Lower lobe of right lung (tissue), 2 donors: Measurements from ENCODE around the gene DSG2. TPM values are rescaled to one million over a fixed set of nuclear protein-coding genes. Genes with fewer than 3 reads are reported as not detected.

Experiments
- ATAC-seq, 2 donors: fragments of 200-7000 bp; cut with Tn5 transposase; one replicate each; pipeline ENCODE4 v1.9.1; 2020 to 2022; ENCODE audit warnings: mild to moderate bottlenecking in 2 of 2, moderate library complexity in 2 of 2
- DNase-seq: peaks from one replicate; pipeline ENCODE4 v3.0.0-alpha.2; 2020
- H3K27ac ChIP-seq: fragments of 200-600 bp; one replicate; pipeline ENCODE4 v1.8.0; 2022
- H3K27me3 ChIP-seq: fragments of 200-600 bp; one replicate; pipeline ENCODE4 v1.8.0; 2022; ENCODE audit warnings: low read depth
- H3K36me3 ChIP-seq: fragments of 200-600 bp; one replicate; pipeline ENCODE4 v1.8.0; 2022; ENCODE audit warnings: mild to moderate bottlenecking
- H3K4me1 ChIP-seq: fragments of 200-600 bp; one replicate; pipeline ENCODE4 v1.8.0; 2022
- H3K4me3 ChIP-seq: fragments of 200-600 bp; one replicate; pipeline ENCODE4 v1.8.0; 2022; ENCODE audit warnings: mild to moderate bottlenecking
- H3K9me3 ChIP-seq: fragments of 200-600 bp; one replicate; pipeline ENCODE4 v1.8.0; 2022
- CTCF ChIP-seq: fragments of 200-600 bp; IDR thresholded peaks from one replicate; pipeline ENCODE4 v1.8.0; 2022; ENCODE audit warnings: antibody characterized with exemption, mild to moderate bottlenecking
- intact Hi-C: fragments of 100-400 bp; cut with DNase I; formaldehyde crosslinking; loops from one replicate; pipeline ENCODE4 v1.11.0; 2022
- total RNA-seq: library from RNA; stranded (reverse); fragmentation: NEBNext Ultra II Directional; extraction: Animal tissue kit (Norgen Biotek cat#: 25700); gene quantifications from one replicate; pipeline ENCODE4 v1.2.1, GENCODE V29; 2021
- donor health status: DM: no; HTN: yes; CAD: no; lungs with severe emphysema.

The DSG2 gene
- total RNA-seq, 1 donor from 2014 or later: 27.6 TPM

DNA sequence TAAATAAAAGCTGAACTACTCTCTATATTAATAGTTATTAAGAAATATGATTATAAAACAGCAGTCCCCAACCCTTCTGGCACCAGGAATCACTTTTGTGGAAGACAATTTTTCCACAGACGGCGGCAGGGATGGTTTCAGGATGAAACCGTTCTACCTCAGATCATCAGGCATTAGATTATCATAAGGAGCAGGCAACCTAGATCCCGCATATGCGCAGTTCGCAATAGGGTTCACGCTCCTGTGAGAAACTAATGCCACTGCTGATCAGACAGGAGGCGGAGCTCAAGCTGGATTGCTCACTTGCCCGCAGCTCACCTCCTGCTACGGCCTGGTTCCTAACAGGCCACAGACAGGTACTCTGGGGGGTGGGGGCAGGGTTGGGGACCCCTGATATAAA, 19.3 kb upstream of the DSG2 start:
- no peak for TF ChIP-seq CTCF
- Histone ChIP-seq H3K27ac (no peak overlapping the region), H3K36me3 (no peaks in the 10 kb centered on the region), H3K27me3 (no peaks in the 10 kb centered on the region), H3K4me3 (no peak overlapping the region), H3K9me3 (no peaks in the 10 kb centered on the region), H3K4me1 (no peaks in the 10 kb centered on the region)
- no peak for ATAC-seq
- intact Hi-C loops: no loop called here
- no peak for DNase-seq

DNA sequence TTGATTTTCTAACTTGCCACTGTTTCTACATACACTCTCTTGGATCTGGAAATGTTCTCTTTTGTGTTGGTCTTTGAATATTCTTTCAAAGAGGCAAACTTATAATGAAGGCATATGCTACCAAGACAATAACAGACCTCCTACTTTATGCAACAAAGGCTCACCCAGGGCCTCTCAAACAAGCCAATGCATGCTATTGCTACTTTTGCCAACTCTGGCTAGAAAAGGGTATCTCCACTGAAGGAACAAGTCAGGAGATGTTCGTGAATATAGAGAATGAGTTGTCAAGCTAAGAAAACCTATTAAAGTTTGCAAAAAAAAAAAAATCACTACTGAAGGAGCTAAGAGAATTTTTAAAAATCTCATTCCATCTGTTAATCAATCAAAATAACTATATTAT, 15.9 kb upstream of the DSG2 start:
- Histone ChIP-seq H3K4me1 (no peaks in the 10 kb centered on the region), H3K4me3 (no peak overlapping the region), H3K27me3 (no peaks in the 10 kb centered on the region), H3K9me3 (no peaks in the 10 kb centered on the region), H3K27ac (no peak overlapping the region), H3K36me3 (no peaks in the 10 kb centered on the region)
- DNase-seq (no peak), ATAC-seq (no peak)
- intact Hi-C loops: no loop called here
- TF ChIP-seq CTCF: no peak

GRCh38 chr18:31483396-31483795, 14.6 kb upstream of the DSG2 start:
- H3K27me3 ChIP-seq: peaks cover 5% of the 10 kb centered on the region
- H3K36me3 ChIP-seq: no peaks in the 10 kb centered on the region
- H3K4me3 ChIP-seq: no peak overlapping the region
- no peaks in the 10 kb centered on the region for H3K4me1 ChIP-seq
- no peak for TF ChIP-seq CTCF
- H3K27ac ChIP-seq: no peak overlapping the region
- ATAC-seq (no peak), DNase-seq (no peak)
- intact Hi-C loops: no loop called here
- H3K9me3 ChIP-seq: no peaks in the 10 kb centered on the region

- intact Hi-C loops: no loop called here
- H3K9me3 ChIP-seq: no peaks in the 10 kb centered on the region
- no peak for ATAC-seq
These were observed 13.5 kb upstream of the DSG2 start for GRCh38 chr18:31484461-31484860.

GRCh38 chr18:31486165-31486564, 11.8 kb upstream of the DSG2 start:
- Histone ChIP-seq H3K9me3 (no peaks in the 10 kb centered on the region), H3K36me3 (no peaks in the 10 kb centered on the region), H3K27ac (no peak overlapping the region), H3K4me3 (no peak overlapping the region), H3K27me3 (peaks cover 5% of the 10 kb centered on the region), H3K4me1 (no peaks in the 10 kb centered on the region)
- no peak for ATAC-seq
- no peak for DNase-seq
- intact Hi-C loops: no loop called here
- TF ChIP-seq CTCF: no peak

More at GRCh38 chr18:31484461-31484860, 13.5 kb upstream of the DSG2 start:
- no peak for TF ChIP-seq CTCF
- H3K4me3 ChIP-seq: no peak overlapping the region
- no peak for DNase-seq
- H3K36me3 ChIP-seq: no peaks in the 10 kb centered on the region
- H3K4me1 ChIP-seq: no peaks in the 10 kb centered on the region
- no peak overlapping the region for H3K27ac ChIP-seq
- H3K27me3 ChIP-seq: peaks cover 5% of the 10 kb centered on the region
